GM19025 (cell line): ENCODE results near the gene SRC.
A peak's percentile ranks its signal among the peaks of the same experiment; 100 is the strongest.
"Not testable (repeated sequence)": the region's sequence is repeated elsewhere in the genome, so short reads cannot be mapped to it uniquely, and the experiment has no call there.

Experiments
- ATAC-seq: cut with Tn5 transposase; IDR thresholded peaks from one replicate; pipeline ENCODE4 v1.9.1; 2021; ENCODE audit warnings: mild to moderate bottlenecking, low read depth, moderate library complexity; ENCODE audit not compliant: unreplicated experiment

SRC gene

DNA sequence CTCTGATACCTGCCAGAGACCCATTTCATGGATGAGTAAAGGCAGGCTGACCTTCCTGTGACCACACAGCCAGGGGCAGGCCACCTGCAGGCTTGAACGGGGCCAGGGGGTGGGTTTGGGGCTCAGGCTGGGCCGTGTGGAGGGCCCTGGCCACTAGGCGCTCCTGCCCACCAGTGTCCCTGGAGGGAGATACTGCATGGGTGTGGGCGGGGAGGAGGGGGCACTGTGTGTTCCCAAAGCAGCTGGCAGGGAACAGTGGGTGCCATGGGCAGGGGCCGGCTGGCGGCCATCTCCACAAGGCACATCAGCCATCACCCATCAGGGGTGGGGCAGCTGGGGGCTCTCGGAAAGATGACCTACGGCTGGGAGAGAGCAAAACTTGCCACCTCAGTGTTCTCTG, 15.4 kb downstream of the SRC start:
- no peak for ATAC-seq

DNA sequence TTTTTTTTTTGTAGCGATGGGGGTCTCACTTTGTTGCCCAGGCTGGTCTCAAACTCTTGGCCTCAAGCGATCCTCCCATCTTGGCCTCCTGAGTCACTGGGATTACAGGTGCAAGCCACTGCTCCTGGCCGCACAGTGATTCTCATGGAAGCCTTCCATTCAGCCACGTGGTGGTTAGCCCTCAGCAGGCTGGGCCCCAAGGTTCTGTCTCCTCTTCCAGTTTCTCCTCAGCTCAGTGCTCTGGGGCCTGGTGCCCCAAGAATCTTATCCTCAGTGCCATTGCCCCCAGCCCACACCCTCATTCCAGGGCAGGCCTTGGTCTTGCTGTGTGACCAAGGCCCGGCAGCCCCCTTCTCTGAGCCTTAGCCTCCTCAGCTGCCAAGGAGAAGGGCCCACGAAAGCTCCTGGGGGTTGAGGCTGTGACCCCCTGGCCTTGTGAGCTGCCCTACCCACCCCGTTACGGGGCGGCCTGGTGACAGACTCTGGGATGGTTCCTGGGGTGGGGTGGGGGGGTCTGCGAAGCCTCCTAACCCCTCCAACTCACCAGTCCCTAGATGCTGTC, 16.4 kb downstream of the SRC start:
- no peak for ATAC-seq

DNA sequence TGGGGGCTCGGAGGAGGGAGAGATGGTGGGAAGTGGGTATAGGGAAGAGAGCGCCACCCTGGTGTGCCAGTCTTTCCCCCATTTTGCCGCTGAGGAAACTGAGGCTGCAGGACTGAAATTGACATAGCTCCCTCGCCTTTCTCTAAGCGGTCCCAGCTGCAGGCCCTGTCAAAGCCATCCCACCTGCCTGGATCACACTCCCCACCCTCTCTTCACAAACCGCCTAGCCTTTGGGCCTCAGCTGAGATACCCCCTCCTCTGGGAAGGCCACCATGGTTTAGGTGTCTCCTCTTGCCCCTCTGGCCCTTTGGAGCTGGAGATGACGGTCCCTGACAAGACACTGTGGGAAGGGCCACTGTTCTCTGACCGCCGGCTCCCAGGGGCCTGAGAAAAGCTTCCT, 16.9 kb downstream of the SRC start:
- ATAC-seq: no peak

DNA sequence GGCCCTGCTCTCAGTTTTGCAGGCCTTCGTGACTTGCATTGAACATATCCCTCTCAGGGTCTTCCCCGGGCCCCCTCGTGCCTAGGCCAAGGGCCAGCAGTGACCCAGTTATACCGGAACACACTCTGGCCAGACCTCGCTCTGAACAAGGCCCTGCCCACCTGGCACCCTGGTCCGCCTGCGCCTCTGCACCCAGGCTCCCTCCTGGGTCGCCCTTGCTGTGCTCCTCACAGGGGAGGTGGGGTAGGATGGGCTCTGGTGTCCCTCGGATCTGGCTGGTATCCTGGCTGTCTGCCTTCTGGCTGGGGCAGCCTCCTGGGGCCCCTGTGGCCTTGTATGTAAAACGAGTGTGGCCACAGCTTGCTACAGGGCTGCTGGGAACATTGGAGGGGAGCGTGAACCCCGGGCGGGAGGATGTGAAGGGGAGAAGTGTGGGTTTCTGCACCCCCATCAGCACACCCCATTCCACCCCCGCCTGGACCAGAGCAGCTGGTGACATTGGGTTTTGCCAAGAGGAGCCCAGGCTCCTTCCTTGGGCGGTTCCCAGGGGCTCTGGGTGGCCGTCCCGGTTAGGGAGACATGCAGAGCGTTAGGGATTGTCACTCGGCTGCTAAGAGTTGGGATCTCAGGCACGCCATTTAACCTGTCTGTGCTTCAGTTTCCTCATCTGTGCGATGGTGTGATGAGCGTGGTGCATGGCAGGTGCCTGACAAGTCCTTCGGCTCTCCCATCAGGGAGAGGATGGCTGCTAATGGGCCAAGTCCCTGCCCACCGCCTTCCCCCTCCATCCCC, 17.5 kb downstream of the SRC start:
- ATAC-seq: no peak

DNA sequence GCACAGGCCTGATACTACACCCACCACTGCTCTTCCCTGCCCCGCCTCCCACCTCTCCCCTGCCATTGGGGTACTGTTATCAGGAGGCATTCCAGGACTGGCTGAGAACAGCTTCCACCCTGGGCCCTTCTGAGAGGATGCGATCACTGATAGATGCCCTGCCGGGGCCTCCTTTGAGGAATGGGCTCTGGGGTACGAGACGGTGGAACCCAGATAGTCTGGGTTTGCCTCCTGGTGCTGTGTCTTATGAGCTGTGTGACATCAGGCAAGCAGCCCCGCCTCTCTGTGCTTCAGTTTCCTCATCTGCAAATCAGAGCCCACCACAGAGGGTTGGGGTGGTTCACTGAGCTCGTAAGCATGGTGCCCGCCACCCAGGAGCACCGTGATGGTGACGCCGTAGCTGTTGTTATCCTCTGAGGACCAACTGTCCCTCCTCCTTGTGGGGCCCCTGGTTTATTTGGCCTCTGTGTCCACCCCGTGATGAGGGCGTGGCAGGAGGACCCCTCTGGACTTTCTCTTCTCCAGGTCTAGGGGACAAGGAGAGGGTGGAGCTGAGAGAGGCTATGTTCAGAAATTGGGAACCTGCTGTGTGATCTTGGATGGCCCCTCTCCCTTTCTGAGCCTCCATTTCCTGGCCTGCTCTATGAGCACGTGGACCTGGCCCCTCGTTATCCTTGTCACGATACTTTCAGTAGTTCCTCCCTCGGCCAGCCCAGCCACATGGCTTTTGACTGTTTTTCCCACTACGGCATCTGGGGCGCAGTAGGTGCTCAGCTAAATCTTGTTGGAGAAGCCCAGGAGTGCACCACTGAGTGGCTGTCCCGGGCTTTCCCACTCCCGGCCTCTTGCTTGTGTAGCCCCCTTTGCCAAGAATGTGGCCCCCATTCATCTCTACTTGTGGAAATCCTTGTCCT, 18.3 kb downstream of the SRC start:
- ATAC-seq: no peak

DNA sequence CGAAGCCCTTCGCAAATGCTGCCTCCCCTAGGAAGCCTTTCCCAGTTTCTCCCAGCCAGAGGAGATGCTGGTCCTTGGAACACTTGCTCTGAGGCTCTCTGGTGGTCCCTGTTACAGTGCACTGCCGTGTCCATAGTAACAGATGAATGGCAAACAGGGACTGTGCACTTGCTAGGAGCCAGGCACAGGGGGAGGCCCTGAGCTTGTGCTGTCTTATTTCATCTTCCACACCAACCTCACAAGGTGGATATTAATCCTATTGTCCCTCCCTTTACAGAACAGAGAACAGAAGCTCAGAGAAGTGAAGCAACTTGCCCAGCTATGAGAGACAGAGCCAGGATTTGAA, 19.0 kb downstream of the SRC start:
- no peak for ATAC-seq

DNA sequence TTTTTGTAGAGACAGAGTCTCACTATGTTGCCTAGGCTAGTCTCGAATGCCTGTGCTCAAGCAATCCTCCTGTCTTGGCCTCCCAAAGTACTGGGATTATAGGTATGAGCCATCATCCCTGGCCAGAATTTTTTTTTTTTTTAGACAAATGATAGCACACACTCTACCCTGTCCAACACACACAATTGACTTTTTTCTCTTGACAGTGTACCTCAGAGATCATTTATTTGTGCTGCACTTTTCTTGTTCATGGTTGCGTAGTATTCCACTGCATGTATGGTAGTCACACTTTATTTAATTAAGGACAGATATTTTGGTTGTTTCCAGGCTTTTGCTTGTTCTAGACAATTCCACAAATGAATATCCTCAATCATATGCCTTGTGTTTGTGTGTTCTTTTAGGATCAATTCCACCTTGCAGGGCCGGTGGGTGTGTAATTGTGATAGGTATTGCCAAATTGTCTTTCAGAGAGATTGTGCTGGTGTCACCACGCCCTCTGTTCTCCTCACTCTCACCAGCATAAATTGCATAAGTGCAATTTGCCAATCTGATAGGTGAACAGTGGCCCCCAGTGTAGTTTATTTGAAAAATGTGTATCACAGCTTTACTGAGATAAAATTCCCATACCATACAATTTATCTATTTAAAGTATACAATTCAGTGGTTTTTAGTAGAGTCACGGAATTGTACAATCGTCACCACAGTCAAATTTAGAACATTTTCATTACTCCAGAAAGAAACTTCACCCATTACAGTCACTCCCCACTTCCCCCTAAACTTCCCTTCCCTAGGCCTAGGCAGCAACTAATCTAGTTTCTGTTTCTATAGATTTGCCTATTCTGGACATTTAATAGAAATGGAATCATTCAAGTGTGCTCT, 20.1 kb downstream of the SRC start:
- ATAC-seq: peak; percentile 69

DNA sequence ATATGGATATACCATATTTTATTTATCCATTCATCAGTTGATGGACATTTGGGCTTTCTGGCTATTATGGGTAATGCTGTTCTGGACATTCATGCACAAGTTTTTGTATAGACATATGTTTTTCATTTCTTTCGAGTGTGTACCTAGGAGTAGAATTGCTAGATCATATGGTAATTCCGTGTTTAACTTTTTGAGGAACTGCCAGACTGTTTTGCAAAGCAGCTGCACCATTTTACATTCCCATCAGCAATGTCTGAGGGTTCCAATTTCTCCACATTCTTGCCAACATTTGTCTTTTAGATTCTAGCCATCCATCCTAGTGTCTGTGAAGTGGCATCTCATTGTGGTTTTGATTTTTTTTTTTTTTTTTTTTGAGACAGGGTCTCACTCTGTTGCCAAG, 20.8 kb downstream of the SRC start:
- ATAC-seq: no peak

DNA sequence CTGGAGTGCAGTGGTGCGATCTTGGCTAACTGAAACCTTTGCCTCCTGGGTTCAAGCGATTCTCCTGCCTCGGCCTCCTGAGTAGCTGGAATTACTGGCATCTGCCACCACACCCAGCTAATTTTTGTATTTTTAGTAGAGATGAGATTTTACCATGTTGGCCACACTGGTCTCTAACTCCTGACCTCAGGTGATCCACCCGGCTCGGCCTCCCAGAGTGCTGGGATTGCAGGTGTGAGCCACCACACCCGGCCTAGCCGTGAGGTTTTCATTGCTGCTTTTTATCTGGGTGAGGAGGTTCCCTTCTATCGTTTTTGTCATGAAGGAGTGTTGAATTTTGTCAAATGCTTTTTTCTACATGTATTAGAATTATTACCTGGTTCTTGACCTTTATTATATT, 23.9 kb downstream of the SRC start:
- no peak for ATAC-seq

DNA sequence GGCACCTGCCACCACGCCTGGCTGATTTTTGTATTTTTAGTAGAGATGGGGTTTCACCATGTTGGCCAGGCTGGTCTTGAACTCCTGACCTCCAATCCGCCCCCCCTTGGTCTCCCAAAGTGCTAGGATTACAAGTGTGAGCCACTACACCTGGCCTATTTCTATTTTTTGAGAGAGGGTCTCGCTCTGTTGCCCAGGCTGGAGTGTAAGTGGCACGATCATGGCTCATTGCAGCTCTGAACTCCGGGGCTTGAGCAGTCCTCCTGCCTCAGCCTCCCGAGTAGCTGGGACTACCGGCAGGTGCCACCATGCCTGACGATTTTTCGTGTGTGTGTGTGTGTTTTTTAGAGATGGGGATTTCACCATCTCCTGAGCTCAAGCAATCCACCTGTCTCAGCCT, 25.9 kb downstream of the SRC start:
- ATAC-seq: not testable (repeated sequence)

DNA sequence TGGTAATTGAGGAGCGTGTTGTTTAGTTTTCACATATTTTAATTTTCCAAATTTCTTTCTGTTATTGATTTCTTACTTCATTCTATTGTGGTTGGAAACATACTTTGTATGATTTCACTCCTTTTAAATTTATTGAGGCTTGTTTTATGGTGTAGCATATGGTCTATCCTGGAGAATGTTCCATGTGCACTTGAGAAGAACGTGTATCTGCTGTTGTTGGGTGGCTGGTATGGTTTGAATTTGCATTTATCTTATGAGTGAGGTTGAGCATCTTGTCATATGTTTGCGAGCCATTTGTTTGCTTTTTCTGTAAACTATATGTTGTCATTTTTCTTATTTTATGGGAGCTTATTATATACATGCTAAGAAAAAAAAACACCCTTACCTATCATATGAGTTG, 26.5 kb downstream of the SRC start:
- ATAC-seq: no peak

DNA sequence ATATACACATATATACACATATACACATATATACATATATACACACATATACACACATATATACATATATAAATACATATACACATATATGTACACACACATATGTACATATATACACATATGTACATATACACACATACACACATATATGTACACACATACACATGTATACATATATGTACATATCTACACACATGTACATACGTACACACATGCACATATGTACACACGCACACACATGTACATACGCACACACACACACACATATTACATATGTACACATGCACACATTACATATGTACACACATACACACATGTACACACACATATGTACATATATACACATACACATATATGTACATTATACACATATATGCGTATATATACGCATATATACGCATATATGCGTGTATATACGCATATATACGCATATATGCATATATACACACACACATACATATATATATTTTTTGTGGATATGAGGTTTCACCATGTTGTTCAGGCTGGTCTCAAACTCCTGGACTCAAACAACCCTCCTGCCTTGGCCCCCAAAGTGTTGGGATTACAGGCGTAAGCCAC, 27.2 kb downstream of the SRC start:
- no peak for ATAC-seq

DNA sequence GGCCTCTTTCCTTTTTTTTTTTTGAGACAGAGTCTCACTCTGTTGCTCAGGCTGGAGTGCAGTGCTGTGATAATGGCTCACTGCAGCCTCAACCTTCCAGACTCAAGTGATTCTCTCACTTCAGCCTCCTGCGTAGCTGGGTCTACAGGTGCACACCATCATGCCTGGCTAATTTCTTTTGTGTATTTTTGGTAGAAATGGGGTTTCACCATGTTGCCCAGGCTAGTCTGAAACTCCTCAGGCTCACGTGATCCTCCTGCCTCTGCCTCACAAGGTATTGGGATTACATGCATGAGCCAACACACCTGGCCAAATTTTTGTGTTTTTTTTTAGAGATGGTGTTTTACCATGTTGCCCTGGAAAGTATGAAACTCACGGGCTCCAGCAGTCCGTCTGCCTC, 29.3 kb downstream of the SRC start:
- no peak for ATAC-seq

DNA sequence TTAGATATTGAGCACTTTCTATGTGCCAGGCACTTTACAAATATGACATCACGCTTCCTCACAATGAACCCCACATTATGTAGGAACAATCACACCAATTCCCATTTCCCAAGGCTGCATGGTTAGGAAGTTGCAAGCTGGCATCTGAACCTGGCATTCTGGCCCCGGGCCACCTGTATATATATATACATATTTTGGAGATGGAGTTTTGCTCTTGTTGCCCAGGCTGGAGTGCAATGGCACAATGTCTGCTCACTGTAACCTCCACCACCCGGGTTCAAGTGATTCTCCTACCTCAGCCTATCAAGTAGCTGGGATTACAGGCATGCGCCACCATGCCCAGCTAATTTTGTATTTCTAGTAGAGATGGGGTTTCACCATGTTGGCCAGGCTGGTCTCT, 30.4 kb downstream of the SRC start:
- no peak for ATAC-seq

DNA sequence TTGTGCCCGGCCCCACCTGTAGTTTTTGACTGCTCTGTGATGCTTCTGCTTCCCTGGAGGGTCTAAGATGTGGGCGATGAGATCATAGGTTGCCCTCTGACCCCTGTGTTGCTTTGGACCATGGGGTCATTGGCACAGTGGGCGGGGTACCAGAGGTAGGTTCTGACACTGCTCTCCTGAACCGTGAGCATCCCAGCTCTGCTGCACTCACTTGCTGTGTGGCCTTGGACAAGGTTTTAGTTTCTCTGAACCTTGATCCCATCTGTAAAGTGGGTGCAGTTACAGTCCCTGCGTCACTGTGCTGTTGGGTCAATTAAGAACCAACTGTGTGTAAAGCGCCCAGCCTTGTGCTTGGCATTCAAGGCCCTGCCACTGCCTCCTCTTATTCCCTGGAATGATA, 30.9 kb downstream of the SRC start:
- no peak for ATAC-seq

DNA sequence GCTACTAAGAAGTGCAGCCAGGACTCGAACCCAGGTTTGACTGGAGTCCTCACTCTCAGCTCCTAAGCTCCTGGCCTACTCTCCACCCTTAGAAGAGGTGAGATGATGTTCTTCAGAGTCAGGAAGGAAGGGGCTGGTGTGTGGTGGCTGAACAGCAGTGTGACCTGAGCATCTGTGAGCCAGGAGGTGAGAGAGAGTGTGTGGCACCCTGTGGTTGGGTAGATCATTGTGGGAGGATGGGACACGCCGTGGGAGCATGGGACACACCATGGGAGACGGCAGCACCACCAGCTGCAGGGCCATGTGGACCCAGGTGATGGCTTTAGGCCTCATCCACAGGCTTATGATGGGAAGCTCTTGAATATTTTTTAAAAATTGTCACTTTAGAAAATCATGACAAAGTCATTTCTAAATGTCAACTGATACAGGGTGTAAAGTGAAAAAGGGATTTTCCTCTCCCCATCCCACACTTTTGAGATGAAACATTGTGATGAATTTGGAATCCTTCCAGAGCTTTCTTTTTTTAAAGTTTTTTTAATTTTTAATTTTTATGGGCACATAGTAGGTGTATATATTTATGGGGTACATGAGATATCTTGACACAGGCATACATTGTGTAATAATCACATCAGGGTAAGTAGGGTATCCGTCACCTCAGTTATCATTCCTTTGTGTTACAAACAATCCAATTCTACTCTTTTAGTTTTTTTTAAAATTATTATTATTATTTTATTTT, 31.6 kb downstream of the SRC start:
- ATAC-seq: no peak

DNA sequence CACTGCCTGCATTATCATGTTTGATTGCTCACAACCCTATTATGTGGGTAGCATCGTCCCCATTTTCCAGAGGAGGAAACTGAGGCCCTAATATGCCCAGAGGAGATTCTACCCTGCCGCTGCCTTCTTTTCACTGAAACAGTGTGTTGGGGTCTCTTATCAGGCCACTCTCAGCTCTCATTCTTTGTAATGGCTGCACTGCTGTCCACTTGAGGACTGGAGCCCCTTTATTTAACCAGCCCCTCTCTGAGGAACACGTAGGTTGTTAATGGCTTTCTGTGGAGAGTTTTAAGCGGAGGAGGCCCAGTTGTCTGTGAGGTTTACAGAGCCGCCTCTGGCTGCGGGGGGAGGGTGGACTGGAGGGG, 32.5 kb downstream of the SRC start:
- no peak for ATAC-seq

DNA sequence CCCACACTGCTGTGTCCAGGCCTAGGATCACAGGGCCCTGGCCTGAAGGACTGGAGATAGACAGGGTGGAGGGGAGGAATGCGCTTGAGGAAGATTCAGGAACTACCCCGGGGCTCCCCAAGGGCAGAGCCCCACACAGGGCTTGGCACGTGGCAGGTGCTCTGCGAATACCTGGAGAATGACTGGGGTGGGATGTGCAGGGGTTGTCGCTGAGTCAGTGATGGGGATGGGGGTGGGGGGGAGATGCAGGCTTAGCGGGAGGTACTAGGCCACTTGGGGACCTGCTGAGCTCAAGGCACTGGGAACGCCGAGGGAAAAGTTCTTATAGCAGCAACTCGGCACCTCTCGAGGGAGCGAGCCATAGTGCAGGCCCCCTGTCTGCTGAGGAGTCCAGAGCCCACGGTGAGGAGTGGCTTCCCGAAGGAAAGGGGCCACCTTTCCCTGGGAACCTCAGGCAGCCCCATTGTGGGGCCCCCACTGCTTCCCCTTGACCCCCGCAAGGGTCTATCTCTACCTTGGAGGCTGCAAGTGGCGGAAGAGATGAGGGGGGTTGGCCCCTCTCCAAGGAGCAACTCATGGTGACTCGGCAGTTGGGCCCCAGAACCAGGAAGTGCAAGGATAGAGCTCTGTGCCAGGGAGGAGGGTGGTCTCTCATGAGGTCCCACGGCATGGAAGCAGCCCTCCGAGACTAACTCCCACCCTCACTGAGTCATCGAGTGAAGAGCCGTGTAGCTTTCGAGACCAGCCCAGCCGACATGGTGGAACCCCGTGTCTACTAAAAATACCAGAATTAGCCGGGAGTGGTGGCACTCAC, 33.1 kb downstream of the SRC start:
- no peak for ATAC-seq
